ENCODE results near the gene BUD13. TPM values are rescaled to one million over a fixed set of nuclear protein-coding genes. Genes with fewer than 3 reads are reported as not detected.
"Not testable (repeated sequence)": the region's sequence is repeated elsewhere in the genome, so short reads cannot be mapped to it uniquely, and the experiment has no call there.

The BUD13 gene
- total and polyA plus RNA-seq, 4 donors = 10.3 to 15.7 (median 12.8) TPM

DNA sequence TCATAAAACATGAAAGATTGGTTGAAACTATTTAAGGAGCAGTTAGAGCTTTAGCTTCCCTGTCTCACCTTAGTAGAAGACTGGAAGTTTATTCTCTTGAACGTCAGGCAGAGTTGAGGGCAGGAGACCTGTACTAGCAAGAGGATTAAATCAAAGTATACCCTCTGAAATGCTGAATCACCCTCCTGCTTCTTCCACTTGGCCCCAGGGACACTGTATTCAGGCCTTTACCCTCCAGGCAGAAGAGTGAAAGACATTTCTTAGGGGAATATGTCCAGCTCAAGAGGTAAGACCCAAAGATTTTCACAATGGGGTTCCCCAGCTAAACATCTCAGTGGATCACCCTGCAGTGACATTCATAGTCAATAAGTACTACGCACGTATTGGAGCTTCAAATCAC lies 38.4 kb upstream of the BUD13 start:
- H3K4me1 ChIP-seq (ENCODE audit: control insufficient read depth in 1 of 2, insufficient read depth in 2 of 2, low read length in 2 of 2) = no peaks in the 10 kb centered on the region
- 75 to 77% methylated on average over 3 of the region's 3 CpGs for WGBS, 2 donors
- intact Hi-C loops (cut with DNase I) = no loop called here
- H3K9me3 ChIP-seq (ENCODE audit: control insufficient read depth, low read length) = peaks cover 2% of the 10 kb centered on the region
- H3K27me3 ChIP-seq (ENCODE audit: control insufficient read depth in 1 of 2, insufficient read depth in 2 of 2, low read length in 1 of 2) = no peaks in the 10 kb centered on the region
- DNase-seq = no peak
- ATAC-seq (ENCODE audit: low FRiP score) = no peak
- no peaks in the 10 kb centered on the region for H3K36me3 ChIP-seq (ENCODE audit: control insufficient read depth in 1 of 2, insufficient read depth in 2 of 2, low read length in 1 of 2)
- H3K4me3 ChIP-seq (ENCODE audit: low read length in 2 of 2) = no peak overlapping the region
- H3K27ac ChIP-seq (ENCODE audit: low read depth in 1 of 2, low read length in 2 of 2) = no peak overlapping the region

DNA sequence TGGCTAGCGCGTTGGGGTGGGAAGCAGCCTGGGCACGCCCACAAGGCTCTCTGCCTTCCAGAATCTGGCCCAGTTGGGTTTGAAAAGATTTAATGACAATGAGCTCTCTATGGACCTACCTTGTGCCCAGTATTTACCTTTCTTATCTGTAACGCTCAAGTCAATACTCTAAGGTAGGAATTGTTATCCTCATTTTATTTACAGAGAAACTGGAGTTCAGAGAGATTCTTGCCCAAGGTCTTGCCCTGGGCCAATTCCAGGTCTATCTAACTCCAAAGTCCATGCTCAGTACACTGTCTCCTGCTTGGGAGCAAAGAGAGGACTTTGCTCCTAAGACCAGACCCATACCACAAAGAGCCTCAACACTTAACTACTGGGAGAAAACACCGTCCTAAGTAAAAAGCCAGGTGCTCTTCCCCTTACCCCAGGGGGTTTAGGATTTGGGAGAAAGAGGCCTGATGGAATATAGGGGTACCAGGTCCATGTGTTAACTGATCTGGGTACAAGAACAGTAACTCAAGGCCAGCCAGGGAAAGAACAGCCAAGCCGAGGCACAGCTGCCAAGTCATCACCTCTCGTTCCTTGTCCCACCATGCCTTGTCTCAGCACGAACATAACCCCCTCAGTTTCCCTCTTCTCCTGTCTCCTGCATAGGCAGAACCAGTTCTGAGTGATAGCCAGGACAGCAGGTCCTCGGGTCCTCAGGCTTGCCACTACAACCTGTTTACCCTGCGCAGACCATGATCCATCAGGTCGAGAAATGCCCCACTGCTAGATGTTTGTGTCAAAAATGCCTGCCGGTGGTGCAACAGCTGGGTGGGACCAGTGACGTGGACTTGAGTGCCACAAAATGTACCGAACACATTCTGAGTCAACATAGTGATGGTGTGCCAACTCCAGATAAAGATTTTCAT lies 35.7 kb upstream of the BUD13 start:
- no peaks in the 10 kb centered on the region for H3K36me3 ChIP-seq (ENCODE audit: control insufficient read depth in 1 of 2, insufficient read depth in 2 of 2, low read length in 1 of 2)
- 75 to 79% methylated on average over 14 of the region's 14 CpGs for WGBS, 2 donors
- no peak for DNase-seq
- no peak for ATAC-seq (ENCODE audit: low FRiP score)
- no peak overlapping the region for H3K27ac ChIP-seq (ENCODE audit: low read depth in 1 of 2, low read length in 2 of 2)
- H3K4me3 ChIP-seq (ENCODE audit: low read length in 2 of 2) = no peak overlapping the region
- peaks cover 2% of the 10 kb centered on the region for H3K9me3 ChIP-seq (ENCODE audit: control insufficient read depth, low read length)
- no peaks in the 10 kb centered on the region for H3K4me1 ChIP-seq (ENCODE audit: control insufficient read depth in 1 of 2, insufficient read depth in 2 of 2, low read length in 2 of 2)
- H3K27me3 ChIP-seq (ENCODE audit: control insufficient read depth in 1 of 2, insufficient read depth in 2 of 2, low read length in 1 of 2) = no peaks in the 10 kb centered on the region
- intact Hi-C loops (cut with DNase I) = no loop called here

DNA sequence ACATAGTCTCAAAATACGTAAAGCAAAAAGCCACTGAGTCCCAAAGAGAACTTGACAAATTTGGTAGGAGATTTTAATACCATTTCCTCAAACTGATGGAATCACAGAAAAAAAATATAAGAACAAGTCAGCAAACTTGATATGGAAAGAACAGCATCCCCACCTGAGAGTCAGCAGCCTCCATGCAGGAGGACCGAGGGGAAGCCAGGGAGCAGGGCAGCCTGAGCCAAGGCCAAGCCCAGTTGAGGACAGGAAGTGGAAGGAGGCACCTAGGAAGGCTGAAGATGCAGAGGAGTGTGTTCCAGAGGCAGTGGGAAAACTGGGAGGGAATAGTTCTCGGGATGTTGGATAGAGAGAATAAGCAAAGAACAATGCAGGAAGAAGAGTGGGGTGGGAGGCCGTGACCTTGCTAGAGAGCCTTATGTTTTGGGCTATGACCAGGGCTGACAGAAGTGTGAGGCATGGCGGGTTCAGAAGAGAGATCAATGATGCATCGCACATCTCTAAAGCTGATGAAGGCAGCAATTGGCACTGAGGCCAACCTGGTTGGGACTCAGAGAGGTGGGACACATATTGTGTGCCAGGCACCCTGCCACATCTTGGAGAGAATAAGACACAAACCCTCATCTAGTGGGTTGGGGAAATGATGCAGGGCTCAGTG lies 34.9 kb upstream of the BUD13 start:
- Histone ChIP-seq H3K9me3 (ENCODE audit: control insufficient read depth, low read length) (no peaks in the 10 kb centered on the region), H3K4me1 (ENCODE audit: control insufficient read depth in 1 of 2, insufficient read depth in 2 of 2, low read length in 2 of 2) (no peaks in the 10 kb centered on the region), H3K36me3 (ENCODE audit: control insufficient read depth in 1 of 2, insufficient read depth in 2 of 2, low read length in 1 of 2) (no peaks in the 10 kb centered on the region), H3K27ac (ENCODE audit: low read depth in 1 of 2, low read length in 2 of 2) (no peak overlapping the region), H3K4me3 (ENCODE audit: low read length in 2 of 2) (no peak overlapping the region), H3K27me3 (ENCODE audit: control insufficient read depth in 1 of 2, insufficient read depth in 2 of 2, low read length in 1 of 2) (no peaks in the 10 kb centered on the region)
- intact Hi-C loops (cut with DNase I) = no loop called here
- ATAC-seq (ENCODE audit: low FRiP score) (no peak), DNase-seq (no peak)
- WGBS, 2 donors = 92 to 96% methylated on average over 6 of the region's 6 CpGs

DNA sequence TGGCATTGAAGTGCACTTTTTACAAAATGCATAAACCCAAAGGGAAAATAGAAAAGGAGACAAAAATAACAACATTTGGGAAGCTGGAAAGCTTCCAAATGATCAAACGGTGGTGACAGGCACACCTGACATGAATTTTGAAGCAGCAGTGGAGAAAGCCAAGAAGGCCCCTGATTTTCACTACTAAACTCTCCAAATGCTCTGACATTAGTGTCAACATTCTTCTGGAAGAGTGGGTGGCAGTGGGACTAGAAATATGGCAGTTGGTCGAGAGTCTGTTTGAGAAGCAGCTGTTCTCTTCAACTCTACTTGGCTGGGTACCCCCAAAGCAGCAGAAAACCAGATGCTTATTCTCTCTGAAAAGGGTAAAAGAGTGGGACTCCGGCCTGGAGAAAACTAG lies 31.2 kb upstream of the BUD13 start:
- intact Hi-C loops (cut with DNase I) = no loop called here
- Histone ChIP-seq H3K27ac (ENCODE audit: low read depth in 1 of 2, low read length in 2 of 2) (no peak overlapping the region), H3K4me1 (ENCODE audit: control insufficient read depth in 1 of 2, insufficient read depth in 2 of 2, low read length in 2 of 2) (no peaks in the 10 kb centered on the region), H3K9me3 (ENCODE audit: control insufficient read depth, low read length) (no peaks in the 10 kb centered on the region), H3K36me3 (ENCODE audit: control insufficient read depth in 1 of 2, insufficient read depth in 2 of 2, low read length in 1 of 2) (no peaks in the 10 kb centered on the region), H3K27me3 (ENCODE audit: control insufficient read depth in 1 of 2, insufficient read depth in 2 of 2, low read length in 1 of 2) (no peaks in the 10 kb centered on the region), H3K4me3 (ENCODE audit: low read length in 2 of 2) (no peak overlapping the region)
- DNase-seq (no peak), ATAC-seq (ENCODE audit: low FRiP score) (no peak)
- WGBS, 2 donors = 46% methylated on average over 3 of the region's 3 CpGs

DNA sequence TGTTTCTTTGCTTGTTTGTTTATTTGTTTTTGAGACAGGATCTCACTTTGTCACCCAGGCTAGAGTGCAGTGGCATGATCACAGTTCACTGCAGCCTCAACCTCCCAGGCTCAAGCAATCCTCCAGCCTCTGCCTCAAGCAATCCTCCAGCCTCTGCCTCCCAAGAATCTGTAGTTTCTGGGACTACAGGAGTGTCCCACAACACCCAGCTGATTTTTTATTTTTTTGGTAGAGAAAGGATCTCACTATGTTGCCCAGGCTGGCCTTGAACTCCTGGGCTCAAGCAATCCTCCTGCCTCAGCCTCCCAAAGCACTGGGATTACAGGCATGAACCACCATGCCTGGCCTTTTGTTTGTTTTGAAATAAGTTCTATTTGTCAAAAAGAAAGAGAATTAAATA lies 28.9 kb upstream of the BUD13 start:
- H3K4me1 ChIP-seq (ENCODE audit: control insufficient read depth in 1 of 2, insufficient read depth in 2 of 2, low read length in 2 of 2); H3K36me3 ChIP-seq (ENCODE audit: control insufficient read depth in 1 of 2, insufficient read depth in 2 of 2, low read length in 1 of 2); H3K27me3 ChIP-seq (ENCODE audit: control insufficient read depth in 1 of 2, insufficient read depth in 2 of 2, low read length in 1 of 2); DNase-seq; H3K9me3 ChIP-seq (ENCODE audit: control insufficient read depth, low read length); H3K27ac ChIP-seq (ENCODE audit: low read depth in 1 of 2, low read length in 2 of 2); intact Hi-C loops (cut with DNase I); ATAC-seq (ENCODE audit: low FRiP score); H3K4me3 ChIP-seq (ENCODE audit: low read length in 2 of 2): not testable (repeated sequence)

DNA sequence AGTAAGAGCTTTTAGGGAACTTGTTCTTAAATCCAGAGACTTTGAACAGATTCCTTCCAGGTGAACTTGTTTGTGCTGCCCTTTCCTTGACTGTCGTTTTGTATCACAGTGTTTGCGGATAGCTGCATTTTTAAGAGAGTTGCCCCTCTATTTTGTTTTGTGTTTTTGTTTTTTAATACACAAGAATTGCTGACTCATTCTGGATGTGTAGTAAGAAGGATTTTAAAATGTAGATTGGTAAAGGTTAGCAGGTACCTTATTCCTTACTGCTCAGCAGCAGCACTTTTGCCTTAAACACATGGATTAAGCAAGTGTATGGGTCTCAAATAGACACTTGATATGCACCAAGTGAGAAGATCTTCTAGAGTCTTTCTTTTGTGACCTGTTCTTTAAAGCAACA lies 27.8 kb upstream of the BUD13 start:
- no peak for ATAC-seq (ENCODE audit: low FRiP score)
- intact Hi-C loops (cut with DNase I) = no loop called here
- no peaks in the 10 kb centered on the region for H3K36me3 ChIP-seq (ENCODE audit: control insufficient read depth in 1 of 2, insufficient read depth in 2 of 2, low read length in 1 of 2)
- WGBS, 2 donors = 93 to 95% methylated on average over 2 of the region's 2 CpGs
- H3K27ac ChIP-seq (ENCODE audit: low read depth in 1 of 2, low read length in 2 of 2) = no peak overlapping the region
- no peak overlapping the region for H3K4me3 ChIP-seq (ENCODE audit: low read length in 2 of 2)
- no peaks in the 10 kb centered on the region for H3K9me3 ChIP-seq (ENCODE audit: control insufficient read depth, low read length)
- no peaks in the 10 kb centered on the region for H3K4me1 ChIP-seq (ENCODE audit: control insufficient read depth in 1 of 2, insufficient read depth in 2 of 2, low read length in 2 of 2)
- DNase-seq = no peak
- no peaks in the 10 kb centered on the region for H3K27me3 ChIP-seq (ENCODE audit: control insufficient read depth in 1 of 2, insufficient read depth in 2 of 2, low read length in 1 of 2)

DNA sequence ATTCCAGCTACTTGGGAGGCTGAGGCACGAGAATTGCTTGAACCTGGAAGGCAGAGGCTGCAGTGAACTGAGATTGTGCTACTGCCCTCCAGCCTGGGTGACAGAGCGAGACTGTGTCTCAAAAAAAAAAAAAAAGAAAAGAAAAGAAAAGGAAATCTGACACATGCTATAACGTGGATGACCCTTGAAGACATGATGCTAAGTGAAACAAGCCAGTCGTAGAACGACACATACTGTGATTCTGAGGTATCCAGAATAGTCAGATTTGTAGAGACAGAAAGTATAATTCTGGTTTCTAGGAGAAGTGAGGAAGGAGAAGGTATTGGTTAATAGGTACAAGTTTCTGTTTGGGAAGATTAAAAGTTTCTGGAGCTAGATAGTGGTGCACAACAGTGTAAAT lies 25.6 kb upstream of the BUD13 start:
- H3K4me1 ChIP-seq (ENCODE audit: control insufficient read depth in 1 of 2, insufficient read depth in 2 of 2, low read length in 2 of 2) = no peaks in the 10 kb centered on the region
- H3K27ac ChIP-seq (ENCODE audit: low read depth in 1 of 2, low read length in 2 of 2) = no peak overlapping the region
- 81 to 87% methylated on average over 5 of the region's 5 CpGs for WGBS, 2 donors
- no peaks in the 10 kb centered on the region for H3K27me3 ChIP-seq (ENCODE audit: control insufficient read depth in 1 of 2, insufficient read depth in 2 of 2, low read length in 1 of 2)
- intact Hi-C loops (cut with DNase I) = loop anchor here in 1 of 2 donors (10.0 kb wide), 1 partner anchor 306 kb away; no protein-coding TSS in a partner anchor
- no peak for DNase-seq
- no peaks in the 10 kb centered on the region for H3K9me3 ChIP-seq (ENCODE audit: control insufficient read depth, low read length)
- no peak overlapping the region for H3K4me3 ChIP-seq (ENCODE audit: low read length in 2 of 2)
- H3K36me3 ChIP-seq (ENCODE audit: control insufficient read depth in 1 of 2, insufficient read depth in 2 of 2, low read length in 1 of 2) = no peaks in the 10 kb centered on the region
- ATAC-seq (ENCODE audit: low FRiP score) = no peak

DNA sequence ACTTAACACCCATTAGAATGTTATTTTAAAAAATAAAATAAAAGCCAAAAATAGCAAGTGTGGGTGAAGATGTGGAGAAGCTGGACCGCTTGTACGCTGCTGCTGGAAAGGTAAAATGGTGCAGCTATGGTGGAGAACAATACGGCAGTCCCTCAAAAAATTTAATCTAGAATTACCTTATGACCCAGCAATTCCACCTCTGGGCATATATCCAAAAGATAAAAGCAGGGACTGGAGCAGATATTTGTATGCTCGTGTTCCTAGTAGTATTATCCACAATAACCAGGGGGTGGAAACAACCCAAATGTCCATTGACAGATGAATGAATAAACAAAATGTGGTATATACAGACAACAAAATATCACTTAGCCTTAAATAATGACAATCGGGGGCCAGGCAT lies 25.0 kb upstream of the BUD13 start:
- no peaks in the 10 kb centered on the region for H3K4me1 ChIP-seq (ENCODE audit: control insufficient read depth in 1 of 2, insufficient read depth in 2 of 2, low read length in 2 of 2)
- no peaks in the 10 kb centered on the region for H3K36me3 ChIP-seq (ENCODE audit: control insufficient read depth in 1 of 2, insufficient read depth in 2 of 2, low read length in 1 of 2)
- 32 to 40% methylated on average over 5 of the region's 5 CpGs for WGBS, 2 donors
- H3K27ac ChIP-seq (ENCODE audit: low read depth in 1 of 2, low read length in 2 of 2) = no peak overlapping the region
- H3K9me3 ChIP-seq (ENCODE audit: control insufficient read depth, low read length) = no peaks in the 10 kb centered on the region
- ATAC-seq (ENCODE audit: low FRiP score) = no peak
- intact Hi-C loops (cut with DNase I) = loop anchor here in 1 of 2 donors (10.0 kb wide), 1 partner anchor 307 kb away; no protein-coding TSS in a partner anchor
- no peak overlapping the region for H3K4me3 ChIP-seq (ENCODE audit: low read length in 2 of 2)
- no peaks in the 10 kb centered on the region for H3K27me3 ChIP-seq (ENCODE audit: control insufficient read depth in 1 of 2, insufficient read depth in 2 of 2, low read length in 1 of 2)
- no peak for DNase-seq

DNA sequence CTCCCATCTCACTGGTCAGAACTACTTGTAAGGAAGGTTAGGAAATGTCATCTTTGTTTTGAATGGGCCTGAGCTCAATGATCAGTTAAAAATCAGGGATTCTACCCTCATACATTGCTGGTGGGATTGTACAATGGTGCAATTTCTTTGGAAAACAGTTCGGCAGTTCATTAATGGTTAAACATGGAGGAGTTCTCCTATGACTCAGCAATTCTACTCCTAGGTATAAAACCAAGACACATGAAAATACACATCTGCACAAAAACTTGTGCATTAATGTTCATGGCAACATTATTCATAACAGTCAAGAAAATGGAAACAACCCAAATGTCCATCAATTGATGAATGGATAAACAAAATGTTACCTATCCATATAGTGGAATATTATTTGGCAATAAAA lies 23.8 kb upstream of the BUD13 start:
- no peaks in the 10 kb centered on the region for H3K9me3 ChIP-seq (ENCODE audit: control insufficient read depth, low read length)
- no peak overlapping the region for H3K27ac ChIP-seq (ENCODE audit: low read depth in 1 of 2, low read length in 2 of 2)
- no peak for ATAC-seq (ENCODE audit: low FRiP score)
- intact Hi-C loops (cut with DNase I) = loop anchor here in 1 of 2 donors (10.0 kb wide), 1 partner anchor 308 kb away; no protein-coding TSS in a partner anchor
- no peaks in the 10 kb centered on the region for H3K4me1 ChIP-seq (ENCODE audit: control insufficient read depth in 1 of 2, insufficient read depth in 2 of 2, low read length in 2 of 2)
- H3K4me3 ChIP-seq (ENCODE audit: low read length in 2 of 2) = no peak overlapping the region
- H3K27me3 ChIP-seq (ENCODE audit: control insufficient read depth in 1 of 2, insufficient read depth in 2 of 2, low read length in 1 of 2) = no peaks in the 10 kb centered on the region
- no peaks in the 10 kb centered on the region for H3K36me3 ChIP-seq (ENCODE audit: control insufficient read depth in 1 of 2, insufficient read depth in 2 of 2, low read length in 1 of 2)
- no peak for DNase-seq
- WGBS, 2 donors = 89 to 90% methylated on average over 1 of the region's 1 CpG
